HEK293T (cell line): ENCODE data around the gene CUEDC1.

Experiments used
- ARNT ChIP-seq: fragments of 450-650 bp; IDR thresholded peaks from 2 replicates; pipeline ENCODE4 v1.6.1; 2017; ENCODE audit warnings: mild to moderate bottlenecking
- BHLHE40 ChIP-seq: fragments of 450-650 bp; IDR thresholded peaks from 2 replicates; pipeline ENCODE4 v1.6.1; 2016; ENCODE audit warnings: mild to moderate bottlenecking, moderate library complexity, borderline replicate concordance
- FOXA1 ChIP-seq: fragments of 450-650 bp; IDR thresholded peaks from 2 replicates; pipeline ENCODE4 v1.6.1; 2016; ENCODE audit warnings: mild to moderate bottlenecking
- FOXM1 ChIP-seq: fragments of 450-650 bp; IDR thresholded peaks from 2 replicates; pipeline ENCODE4 v1.6.1; 2017; ENCODE audit warnings: mild to moderate bottlenecking, borderline replicate concordance
- HDGF ChIP-seq: fragments of 450-650 bp; IDR thresholded peaks from 2 replicates; pipeline ENCODE4 v1.6.1; 2017; ENCODE audit warnings: antibody characterized with exemption, borderline replicate concordance
- SP1 ChIP-seq: fragments of 450-650 bp; IDR thresholded peaks from 2 replicates; pipeline ENCODE4 v1.6.1; 2017
- SUZ12 ChIP-seq: fragments of 450-650 bp; IDR thresholded peaks from 2 replicates; pipeline ENCODE4 v1.6.1; 2016; ENCODE audit warnings: mild to moderate bottlenecking
- TARDBP ChIP-seq: fragments of 450-650 bp; IDR thresholded peaks from 2 replicates; pipeline ENCODE4 v1.6.1; 2016
- ZNF384 ChIP-seq: fragments of 450-650 bp; IDR thresholded peaks from 2 replicates; pipeline ENCODE4 v1.6.1; 2016

GRCh38 chr17:57999496-58000017 is 44.3 kb upstream of the CUEDC1 start:
- TF ChIP-seq BHLHE40: no peak
- no peak for TF ChIP-seq SUZ12
- TF ChIP-seq TARDBP: no peak
- no peak for TF ChIP-seq FOXM1
- no peak for TF ChIP-seq ZNF384
- TF ChIP-seq SP1: no peak
- no peak for TF ChIP-seq HDGF
- no peak for TF ChIP-seq ARNT
- TF ChIP-seq FOXA1: no peak
